HepG2 (cell line): ENCODE results near the gene SYTL2. TPM values are rescaled to one million over a fixed set of nuclear protein-coding genes. Genes with fewer than 3 reads are reported as not detected.

Experiments used
- EED ChIP-seq: sonication (generic); formaldehyde crosslinking; IDR thresholded peaks from 2 replicates; pipeline ENCODE4 v1.5.0; 2020; ENCODE audit warnings: mild to moderate bottlenecking, missing genetic modification reagents
- EHMT2 ChIP-seq: fragments of 200-600 bp; sonication (generic); IDR thresholded peaks from 2 replicates; pipeline ENCODE4 v1.7.0; 2017; ENCODE audit warnings: antibody characterized with exemption, low read depth, low read length, borderline replicate concordance
- FOXO1 ChIP-seq: sonication (generic); formaldehyde crosslinking; IDR thresholded peaks from 2 replicates; pipeline ENCODE4 v1.4.0; 2020; ENCODE audit warnings: missing genetic modification reagents
- HIVEP1 ChIP-seq: sonication (generic); formaldehyde crosslinking; IDR thresholded peaks from 2 replicates; pipeline ENCODE4 v1.4.0; 2020; ENCODE audit warnings: mild to moderate bottlenecking, missing genetic modification reagents
- NPAS2 ChIP-seq: sonication (generic); formaldehyde crosslinking; IDR thresholded peaks from 2 replicates; pipeline ENCODE4 v1.8.0; 2022; ENCODE audit warnings: mild to moderate bottlenecking, missing genetic modification reagents, borderline replicate concordance
- SMAD9 ChIP-seq: sonication (generic); formaldehyde crosslinking; IDR thresholded peaks from 2 replicates; pipeline ENCODE4 v1.5.1; 2020; ENCODE audit warnings: mild to moderate bottlenecking, missing genetic modification reagents
- ZNF776 ChIP-seq: sonication (generic); formaldehyde crosslinking; IDR thresholded peaks from 2 replicates; pipeline ENCODE4 v1.4.0; 2020; ENCODE audit warnings: mild to moderate bottlenecking, missing genetic modification reagents
- polyA plus RNA-seq, 8 experiments: library from polyadenylated mRNA; depleted of rRNA in 3 of 8; stranded (reverse) in 7 of 8; unstranded in 1 of 8; fragments of >200 nt; fragmentation: Illumina TruSeq in 4 of 8; extraction: Trizol in 4 of 8; gene quantifications; 2 replicates each; pipeline versions ENCODE4 v1.2.1 to v1.2.3, GENCODE V29; 2011 to 2016; ENCODE audit warnings: low read depth in 4 of 8, missing spikeins in 1 of 8, mixed read lengths in 1 of 8; ENCODE audit not compliant: insufficient read depth in 1 of 8
- total RNA-seq, 5 experiments: library from RNA; depleted of rRNA; stranded (reverse); fragments of >200 nt; fragmentation: Illumina TruSeq; extraction: Trizol; gene quantifications; 2 replicates each; pipeline ENCODE4 v1.2.3, GENCODE V29; 2016; ENCODE audit warnings: low read depth in 1 of 5
- TF ChIP-seq, protein P1 (sequence below): IDR thresholded peaks from 2 replicates; pipeline ENCODE4 v1.6.1; 2016; ENCODE audit warnings: mild to moderate bottlenecking
- TF ChIP-seq, protein P2 (sequence below): sonication (generic); formaldehyde crosslinking; conservative IDR thresholded peaks from 2 replicates; pipeline ENCODE4 v1.4.0; 2020; ENCODE audit warnings: missing genetic modification reagents
- TF ChIP-seq, protein P3 (sequence below): sonication (generic); formaldehyde crosslinking; IDR thresholded peaks from 2 replicates; pipeline ENCODE4 v1.9.0; 2021; ENCODE audit warnings: missing genetic modification reagents, borderline replicate concordance
- TF ChIP-seq, protein P4 (sequence below): sonication (generic); formaldehyde crosslinking; IDR thresholded peaks from 2 replicates; pipeline ENCODE4 v1.8.1; 2022; ENCODE audit warnings: low read depth, mild to moderate bottlenecking, missing genetic modification reagents
- TF ChIP-seq, protein P5 (sequence below): sonication (generic); formaldehyde crosslinking; IDR thresholded peaks from 2 replicates; pipeline ENCODE4 v1.4.0; 2020; ENCODE audit warnings: missing genetic modification reagents

Gene SYTL2
- total and polyA plus RNA-seq, 2 of the 13 experiments (the other 11 are each of a cell fraction or from before 2014, with no cell fraction given): 0.77 to 0.90 TPM

DNA sequence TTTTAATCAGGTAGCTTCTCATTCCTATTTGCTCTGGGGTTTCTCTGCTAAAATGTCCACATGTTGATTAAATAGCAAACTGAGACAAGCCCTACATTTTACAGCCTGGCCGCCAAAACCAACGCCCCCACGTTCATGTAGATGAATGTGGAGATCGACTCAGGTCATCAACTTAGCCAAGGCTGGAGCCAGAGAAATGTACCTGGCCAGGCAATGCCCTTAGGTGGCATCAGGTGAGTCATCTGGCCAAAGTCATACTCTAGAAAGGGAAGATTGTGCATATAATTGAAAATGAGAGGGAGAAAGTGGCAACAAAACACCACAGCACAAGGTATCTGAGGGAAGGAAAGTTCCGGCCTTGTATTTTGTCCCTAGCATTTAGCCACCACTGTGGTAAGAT lies 87.9 kb downstream of the SYTL2 start (continued):
- TF ChIP-seq, protein P1, sequence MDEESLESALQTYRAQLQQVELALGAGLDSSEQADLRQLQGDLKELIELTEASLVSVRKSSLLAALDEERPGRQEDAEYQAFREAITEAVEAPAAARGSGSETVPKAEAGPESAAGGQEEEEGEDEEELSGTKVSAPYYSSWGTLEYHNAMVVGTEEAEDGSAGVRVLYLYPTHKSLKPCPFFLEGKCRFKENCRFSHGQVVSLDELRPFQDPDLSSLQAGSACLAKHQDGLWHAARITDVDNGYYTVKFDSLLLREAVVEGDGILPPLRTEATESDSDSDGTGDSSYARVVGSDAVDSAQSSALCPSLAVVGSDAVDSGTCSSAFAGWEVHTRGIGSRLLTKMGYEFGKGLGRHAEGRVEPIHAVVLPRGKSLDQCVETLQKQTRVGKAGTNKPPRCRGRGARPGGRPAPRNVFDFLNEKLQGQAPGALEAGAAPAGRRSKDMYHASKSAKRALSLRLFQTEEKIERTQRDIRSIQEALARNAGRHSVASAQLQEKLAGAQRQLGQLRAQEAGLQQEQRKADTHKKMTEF (CRISPR knock-in tag): no peak
- TF ChIP-seq, protein P2, sequence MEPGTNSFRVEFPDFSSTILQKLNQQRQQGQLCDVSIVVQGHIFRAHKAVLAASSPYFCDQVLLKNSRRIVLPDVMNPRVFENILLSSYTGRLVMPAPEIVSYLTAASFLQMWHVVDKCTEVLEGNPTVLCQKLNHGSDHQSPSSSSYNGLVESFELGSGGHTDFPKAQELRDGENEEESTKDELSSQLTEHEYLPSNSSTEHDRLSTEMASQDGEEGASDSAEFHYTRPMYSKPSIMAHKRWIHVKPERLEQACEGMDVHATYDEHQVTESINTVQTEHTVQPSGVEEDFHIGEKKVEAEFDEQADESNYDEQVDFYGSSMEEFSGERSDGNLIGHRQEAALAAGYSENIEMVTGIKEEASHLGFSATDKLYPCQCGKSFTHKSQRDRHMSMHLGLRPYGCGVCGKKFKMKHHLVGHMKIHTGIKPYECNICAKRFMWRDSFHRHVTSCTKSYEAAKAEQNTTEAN (CRISPR knock-in tag): no peak
- TF ChIP-seq FOXO1: no peak
- TF ChIP-seq HIVEP1 (CRISPR knock-in tag): no peak
- TF ChIP-seq ZNF776 (CRISPR knock-in tag): no peak
- TF ChIP-seq EED (CRISPR knock-in tag): no peak
- TF ChIP-seq EHMT2: no peak
- no peak for TF ChIP-seq SMAD9 (CRISPR knock-in tag)
- TF ChIP-seq NPAS2 (CRISPR knock-in tag): no peak
- TF ChIP-seq, protein P3, sequence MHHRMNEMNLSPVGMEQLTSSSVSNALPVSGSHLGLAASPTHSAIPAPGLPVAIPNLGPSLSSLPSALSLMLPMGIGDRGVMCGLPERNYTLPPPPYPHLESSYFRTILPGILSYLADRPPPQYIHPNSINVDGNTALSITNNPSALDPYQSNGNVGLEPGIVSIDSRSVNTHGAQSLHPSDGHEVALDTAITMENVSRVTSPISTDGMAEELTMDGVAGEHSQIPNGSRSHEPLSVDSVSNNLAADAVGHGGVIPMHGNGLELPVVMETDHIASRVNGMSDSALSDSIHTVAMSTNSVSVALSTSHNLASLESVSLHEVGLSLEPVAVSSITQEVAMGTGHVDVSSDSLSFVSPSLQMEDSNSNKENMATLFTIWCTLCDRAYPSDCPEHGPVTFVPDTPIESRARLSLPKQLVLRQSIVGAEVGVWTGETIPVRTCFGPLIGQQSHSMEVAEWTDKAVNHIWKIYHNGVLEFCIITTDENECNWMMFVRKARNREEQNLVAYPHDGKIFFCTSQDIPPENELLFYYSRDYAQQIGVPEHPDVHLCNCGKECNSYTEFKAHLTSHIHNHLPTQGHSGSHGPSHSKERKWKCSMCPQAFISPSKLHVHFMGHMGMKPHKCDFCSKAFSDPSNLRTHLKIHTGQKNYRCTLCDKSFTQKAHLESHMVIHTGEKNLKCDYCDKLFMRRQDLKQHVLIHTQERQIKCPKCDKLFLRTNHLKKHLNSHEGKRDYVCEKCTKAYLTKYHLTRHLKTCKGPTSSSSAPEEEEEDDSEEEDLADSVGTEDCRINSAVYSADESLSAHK (CRISPR knock-in tag): no peak
- TF ChIP-seq, protein P4, sequence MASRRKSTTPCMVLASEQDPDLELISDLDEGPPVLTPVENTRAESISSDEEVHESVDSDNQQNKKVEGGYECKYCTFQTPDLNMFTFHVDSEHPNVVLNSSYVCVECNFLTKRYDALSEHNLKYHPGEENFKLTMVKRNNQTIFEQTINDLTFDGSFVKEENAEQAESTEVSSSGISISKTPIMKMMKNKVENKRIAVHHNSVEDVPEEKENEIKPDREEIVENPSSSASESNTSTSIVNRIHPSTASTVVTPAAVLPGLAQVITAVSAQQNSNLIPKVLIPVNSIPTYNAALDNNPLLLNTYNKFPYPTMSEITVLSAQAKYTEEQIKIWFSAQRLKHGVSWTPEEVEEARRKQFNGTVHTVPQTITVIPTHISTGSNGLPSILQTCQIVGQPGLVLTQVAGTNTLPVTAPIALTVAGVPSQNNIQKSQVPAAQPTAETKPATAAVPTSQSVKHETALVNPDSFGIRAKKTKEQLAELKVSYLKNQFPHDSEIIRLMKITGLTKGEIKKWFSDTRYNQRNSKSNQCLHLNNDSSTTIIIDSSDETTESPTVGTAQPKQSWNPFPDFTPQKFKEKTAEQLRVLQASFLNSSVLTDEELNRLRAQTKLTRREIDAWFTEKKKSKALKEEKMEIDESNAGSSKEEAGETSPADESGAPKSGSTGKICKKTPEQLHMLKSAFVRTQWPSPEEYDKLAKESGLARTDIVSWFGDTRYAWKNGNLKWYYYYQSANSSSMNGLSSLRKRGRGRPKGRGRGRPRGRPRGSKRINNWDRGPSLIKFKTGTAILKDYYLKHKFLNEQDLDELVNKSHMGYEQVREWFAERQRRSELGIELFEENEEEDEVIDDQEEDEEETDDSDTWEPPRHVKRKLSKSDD (CRISPR knock-in tag): no peak
- TF ChIP-seq, protein P5, sequence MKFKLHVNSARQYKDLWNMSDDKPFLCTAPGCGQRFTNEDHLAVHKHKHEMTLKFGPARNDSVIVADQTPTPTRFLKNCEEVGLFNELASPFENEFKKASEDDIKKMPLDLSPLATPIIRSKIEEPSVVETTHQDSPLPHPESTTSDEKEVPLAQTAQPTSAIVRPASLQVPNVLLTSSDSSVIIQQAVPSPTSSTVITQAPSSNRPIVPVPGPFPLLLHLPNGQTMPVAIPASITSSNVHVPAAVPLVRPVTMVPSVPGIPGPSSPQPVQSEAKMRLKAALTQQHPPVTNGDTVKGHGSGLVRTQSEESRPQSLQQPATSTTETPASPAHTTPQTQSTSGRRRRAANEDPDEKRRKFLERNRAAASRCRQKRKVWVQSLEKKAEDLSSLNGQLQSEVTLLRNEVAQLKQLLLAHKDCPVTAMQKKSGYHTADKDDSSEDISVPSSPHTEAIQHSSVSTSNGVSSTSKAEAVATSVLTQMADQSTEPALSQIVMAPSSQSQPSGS (CRISPR knock-in tag): no peak
